NCI-H128 (cell line): ENCODE measurements around the gene PDCD10.
A peak's percentile ranks its signal among the peaks of the same experiment; 100 is the strongest.

Source experiments
- DNase-seq: peaks from one replicate; lab custom pipeline; 2025; ENCODE audit not compliant: unreplicated experiment; lab: John Stamatoyannopoulos, UW

Gene PDCD10

DNA sequence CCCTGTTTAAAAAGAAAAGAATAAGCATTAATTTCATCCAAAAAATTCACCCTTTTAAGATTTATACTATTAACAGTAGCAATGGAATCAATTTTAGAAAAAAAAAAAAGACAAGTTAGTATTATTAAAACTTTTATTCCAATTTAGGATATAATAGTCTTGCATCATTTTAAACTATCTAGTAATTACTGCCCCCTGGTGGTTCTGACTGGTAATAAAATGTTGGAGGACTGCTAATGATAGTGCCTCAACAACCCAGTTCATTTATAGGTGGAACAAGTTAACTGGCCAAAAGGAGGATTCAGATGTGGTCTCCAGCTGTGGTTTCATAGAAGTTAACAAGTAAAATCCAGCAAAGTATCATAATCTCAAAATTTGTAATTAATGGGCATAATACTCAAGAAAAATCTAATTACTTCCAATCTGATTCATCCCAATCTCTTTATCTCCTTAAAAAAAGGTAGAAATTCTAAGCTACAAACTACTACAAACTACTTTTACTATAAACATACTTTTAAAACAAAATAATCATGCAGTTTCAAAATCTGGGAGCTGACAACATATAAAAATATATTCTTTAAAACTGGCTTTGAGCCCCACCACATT is 50.2 kb downstream of the PDCD10 start:
- DNase-seq: peak; percentile 43

DNA sequence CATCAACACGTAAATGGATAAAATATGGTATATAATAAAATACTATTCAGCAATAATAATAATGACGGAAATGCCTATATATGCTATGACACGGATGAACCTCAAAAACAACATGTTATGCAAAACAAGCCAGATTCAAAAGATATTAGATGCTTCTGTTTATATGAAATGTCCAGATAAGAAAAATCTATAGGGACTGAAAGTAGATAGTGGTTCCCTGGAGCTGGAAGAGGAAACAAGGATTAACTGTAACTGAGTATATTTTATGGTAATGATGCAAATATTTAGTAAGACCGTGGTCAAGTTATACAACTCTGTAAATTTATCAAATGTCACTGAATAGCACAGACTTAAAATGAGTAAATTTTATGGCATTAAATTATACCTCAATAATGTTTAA is 55.2 kb downstream of the PDCD10 start:
- no peak for DNase-seq

DNA sequence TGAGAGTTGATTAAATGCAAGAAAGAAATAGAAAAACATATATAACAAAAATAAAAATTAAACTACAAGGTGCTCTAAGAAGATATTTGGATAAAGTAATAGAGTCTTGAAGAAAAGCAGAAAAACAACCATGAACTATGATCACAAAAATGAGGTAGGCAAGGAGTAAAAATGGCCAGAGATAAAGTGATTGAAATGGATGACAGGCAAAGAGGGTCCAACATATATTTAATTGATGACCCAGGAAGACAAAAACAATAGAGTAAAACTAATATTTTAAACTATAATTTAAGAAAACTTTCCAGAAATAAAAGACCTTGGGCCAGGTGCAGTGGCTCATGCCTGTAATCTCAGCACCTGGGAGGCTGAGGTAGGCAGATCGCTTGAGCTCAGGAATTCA is 58.8 kb downstream of the PDCD10 start:
- no peak for DNase-seq

DNA sequence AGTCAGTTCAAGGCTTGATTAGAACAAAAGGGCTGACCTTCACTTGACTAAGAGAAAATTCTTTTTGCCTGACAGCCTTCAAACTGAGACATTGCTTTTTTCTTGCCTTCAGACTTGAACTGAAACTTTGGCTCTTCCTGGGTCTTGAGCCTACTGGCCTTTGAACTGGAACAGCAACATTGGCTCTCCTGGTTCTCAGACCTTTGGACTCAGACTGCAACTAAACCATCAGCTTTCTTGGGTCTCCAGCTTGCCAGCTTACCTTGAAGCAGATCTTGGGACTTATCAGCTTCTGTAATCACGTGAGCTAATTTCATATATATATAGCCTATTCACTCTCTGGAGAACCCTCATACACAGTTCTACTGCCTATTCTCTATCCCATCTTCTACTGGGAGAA is 61.5 kb downstream of the PDCD10 start:
- DNase-seq: no peak

DNA sequence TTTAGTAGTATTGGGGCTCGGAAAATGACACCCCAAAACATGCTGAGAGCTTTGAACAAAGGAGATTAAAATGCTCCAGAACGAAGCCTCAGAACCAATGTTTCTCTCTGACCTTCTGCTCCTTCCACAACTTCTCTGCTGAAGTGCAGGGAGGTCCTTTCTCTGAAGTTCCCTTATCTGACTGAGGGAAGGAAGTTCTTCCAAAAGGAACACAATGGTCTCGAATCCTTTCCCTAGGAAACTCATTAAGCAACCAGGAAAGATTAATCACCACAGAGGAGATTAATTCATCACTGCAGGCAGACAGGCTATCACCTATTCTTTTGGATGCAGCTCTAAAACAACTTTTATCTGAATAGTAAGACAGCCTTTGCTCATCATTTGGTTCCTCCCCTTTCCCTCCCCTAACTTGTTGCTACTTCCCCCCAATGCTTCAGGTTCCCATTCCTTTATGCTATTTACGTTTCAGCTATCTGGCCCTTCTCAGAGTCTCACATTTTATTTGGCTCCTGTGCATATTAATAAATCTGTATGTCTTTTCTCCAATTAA is 62.7 kb downstream of the PDCD10 start:
- DNase-seq: no peak

DNA sequence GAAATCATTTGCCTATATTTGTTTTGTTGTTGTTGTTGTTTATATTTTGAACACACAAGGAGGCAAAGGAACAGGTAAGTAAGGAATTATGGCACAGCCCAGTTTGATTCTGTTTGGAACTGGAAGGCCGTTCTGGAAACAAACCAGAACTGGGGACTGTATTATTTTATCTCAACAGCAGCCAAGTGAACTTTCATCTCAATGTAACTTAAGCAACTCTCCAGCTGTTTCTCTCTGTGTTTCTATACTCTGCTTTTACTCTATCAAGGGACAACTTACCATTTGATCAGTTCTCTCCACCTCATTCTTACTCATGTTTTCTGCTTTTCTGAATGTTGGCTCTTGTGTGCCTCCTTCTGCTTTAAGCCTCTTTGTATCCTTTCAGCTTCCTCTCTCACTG is 65.0 kb downstream of the PDCD10 start:
- no peak for DNase-seq

DNA sequence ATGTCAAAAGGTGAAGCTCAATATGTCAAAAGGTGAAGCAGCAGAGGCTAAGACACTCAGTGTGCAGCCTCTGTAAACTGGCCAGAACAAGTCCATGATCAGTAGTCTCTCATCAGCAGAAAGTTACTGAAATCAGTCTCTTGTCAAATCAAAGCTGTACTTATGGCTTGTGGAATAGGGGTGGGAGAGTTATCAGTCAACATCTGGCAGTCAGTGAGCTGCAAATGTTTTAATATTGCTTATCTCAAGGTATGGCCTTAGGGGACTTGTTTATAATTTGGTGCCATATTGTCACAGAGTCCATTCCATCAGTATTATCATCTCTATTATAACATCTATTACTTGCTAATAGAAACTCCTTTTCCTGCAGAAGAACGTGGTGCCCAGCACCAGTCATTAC is 66.0 kb downstream of the PDCD10 start:
- DNase-seq: no peak

DNA sequence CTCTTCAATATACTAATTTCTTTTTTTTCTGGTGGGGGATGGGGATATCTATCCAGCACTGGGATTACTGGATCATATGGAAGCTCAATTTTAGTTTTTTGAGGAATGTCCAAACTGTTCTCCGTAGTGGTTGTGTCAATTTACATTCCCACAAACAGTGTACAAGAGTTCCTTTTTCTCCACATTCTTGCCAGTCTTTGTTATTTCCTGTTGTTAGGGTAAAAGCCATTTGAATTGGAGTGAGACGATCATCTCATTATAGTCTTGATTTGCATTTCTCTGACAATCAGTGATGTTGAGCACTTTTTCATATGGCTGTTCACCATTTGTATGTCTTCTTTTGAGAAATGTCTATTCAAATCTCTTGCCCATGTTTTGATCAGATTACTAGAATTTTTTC is 68.1 kb downstream of the PDCD10 start:
- no peak for DNase-seq

DNA sequence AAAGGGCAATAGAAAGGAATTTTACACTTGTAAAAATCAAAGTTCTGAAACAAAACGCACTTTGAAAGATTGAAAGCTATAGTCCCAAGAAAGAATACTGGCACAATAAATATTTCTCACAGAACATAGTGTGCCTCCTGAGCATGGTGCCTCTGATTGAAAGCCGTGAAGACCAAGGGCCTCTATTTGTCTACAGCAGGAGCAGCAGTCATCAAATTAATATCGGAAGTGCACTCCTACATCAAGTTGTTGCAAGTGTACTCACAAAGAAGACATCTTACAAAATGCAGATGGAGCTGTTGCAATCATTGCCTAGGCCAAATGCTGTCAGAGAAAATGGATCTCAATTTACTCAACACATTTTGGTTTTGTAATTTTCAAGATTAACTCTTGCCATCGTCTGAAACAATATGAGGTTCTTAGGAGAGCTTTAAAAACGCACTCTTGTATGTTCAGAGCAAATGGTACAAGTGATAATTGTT is 71.7 kb downstream of the PDCD10 start:
- no peak for DNase-seq

DNA sequence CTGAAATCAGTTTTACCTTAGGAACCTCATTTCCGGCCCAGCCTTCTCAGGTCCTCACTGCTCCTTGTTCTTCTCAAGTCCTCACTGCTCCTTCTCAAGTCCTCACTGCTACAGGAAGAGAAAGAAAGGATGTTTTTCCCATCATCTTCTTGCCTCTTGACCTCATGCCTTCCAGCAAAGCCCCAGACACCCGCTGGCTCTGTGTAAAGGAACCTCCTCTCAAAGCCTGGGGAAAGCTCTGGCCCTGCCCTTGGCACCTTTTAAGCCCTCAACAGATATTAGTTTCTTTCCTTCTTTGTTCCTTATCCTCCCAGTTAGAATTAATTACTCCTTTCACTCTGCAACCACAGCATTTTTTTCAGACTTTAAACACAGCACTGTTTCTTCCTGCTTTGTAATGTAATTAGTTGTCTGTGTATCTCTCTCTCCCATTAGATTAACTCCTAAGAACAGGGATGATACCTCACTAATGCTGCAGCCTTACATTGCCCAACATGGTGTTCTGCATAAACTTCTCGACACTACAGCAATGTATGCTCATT is 76.9 kb downstream of the PDCD10 start:
- no peak for DNase-seq

DNA sequence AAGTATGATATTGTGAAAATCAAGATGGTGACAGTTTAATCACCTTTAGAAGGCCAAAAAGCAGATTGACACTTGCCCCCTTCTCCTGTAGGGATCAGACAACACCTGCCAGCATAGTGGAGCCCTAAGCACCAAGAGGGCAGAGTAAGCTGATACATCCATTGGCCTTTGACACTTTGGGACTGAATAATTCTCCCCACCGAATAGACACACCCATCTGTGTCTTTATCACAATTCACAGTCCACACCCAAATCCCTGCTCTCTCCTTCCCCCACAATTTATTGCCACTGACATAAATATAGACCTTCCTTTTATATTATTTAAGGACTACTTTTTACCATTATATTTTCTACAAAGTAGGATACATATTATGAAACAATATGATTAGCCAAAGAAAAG is 77.9 kb downstream of the PDCD10 start:
- no peak for DNase-seq

DNA sequence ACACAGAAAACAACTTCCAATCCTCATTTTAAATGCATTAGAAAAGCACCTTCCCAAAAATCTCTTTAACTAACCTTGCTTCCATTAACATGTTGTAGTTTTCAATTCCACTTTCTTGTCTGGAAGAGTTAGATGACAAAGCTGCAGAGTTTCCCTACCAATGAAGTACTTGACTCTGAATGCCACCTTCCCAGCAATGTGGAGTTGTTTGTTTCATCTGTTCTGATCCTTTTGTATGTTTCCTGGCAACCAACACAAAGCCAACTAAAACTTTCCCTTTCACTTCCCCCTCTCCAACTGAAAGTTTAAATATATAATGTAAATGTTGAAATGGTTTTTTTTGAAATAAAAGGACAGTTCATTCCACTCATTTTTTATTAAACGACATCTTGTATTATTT is 80.9 kb downstream of the PDCD10 start, which contains the start of gene WDR49:
Gene WDR49, minus strand, starts transcription at position 183 of the 400 bp plus-strand sequence. CDS start 517 bp downstream, outside the sequence.
- no peak for DNase-seq

DNA sequence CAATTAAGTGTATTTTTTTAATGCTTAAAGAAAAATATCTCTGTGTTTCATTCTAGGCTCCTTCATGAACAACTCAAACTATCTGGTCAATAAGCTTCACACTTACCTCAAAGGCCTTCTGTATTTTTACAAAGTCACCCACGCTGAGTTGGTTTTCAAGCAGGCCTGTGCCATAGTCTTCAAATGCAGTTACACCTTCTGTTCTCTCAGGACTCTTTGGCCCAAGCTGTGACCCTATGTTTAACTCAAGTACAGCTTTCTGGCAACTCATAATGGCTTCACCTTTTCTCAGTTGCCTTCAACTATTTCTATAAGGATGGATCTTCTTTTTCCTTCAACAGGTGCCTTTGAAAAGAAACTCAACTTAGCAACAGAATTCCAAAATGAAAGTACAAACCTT is 81.5 kb downstream of the PDCD10 start:
- DNase-seq: no peak

DNA sequence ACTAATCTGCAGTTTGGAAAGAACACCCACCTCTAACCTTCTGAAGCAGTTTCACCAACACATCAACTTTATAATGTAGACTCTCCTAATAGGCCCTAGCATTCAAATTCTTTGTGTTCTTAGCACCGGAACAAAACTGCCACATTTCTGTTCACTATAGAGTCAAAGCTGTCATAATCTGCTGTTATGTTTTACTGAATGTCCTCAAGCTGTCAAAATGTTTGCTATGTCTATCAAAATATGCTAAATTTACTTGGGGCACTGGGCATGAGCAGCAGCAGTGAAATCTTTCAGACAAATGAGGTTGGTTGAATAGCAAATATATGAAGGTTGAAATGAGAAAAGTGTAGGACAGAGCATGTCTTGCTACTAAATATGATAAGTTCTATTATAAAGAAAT is 82.9 kb downstream of the PDCD10 start:
- DNase-seq: no peak

DNA sequence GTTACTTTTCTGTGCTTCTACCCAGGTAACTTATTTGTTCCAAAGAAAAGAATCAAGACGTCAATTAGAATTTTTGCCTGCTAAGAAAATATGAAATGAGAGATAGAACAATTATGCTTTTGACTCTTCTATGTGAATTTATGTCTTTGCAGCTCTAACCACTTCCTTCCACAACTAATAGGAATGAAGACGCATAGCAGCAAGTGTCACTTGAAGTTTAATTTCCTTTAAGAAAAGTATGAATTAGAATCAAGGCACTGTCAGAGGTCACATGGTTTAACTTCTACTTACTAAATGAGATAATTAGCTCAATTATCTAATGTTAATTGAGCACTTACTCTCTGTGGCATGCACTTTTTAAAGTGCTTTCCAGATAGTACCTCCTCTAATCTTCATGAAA is 84.2 kb downstream of the PDCD10 start:
- no peak for DNase-seq

DNA sequence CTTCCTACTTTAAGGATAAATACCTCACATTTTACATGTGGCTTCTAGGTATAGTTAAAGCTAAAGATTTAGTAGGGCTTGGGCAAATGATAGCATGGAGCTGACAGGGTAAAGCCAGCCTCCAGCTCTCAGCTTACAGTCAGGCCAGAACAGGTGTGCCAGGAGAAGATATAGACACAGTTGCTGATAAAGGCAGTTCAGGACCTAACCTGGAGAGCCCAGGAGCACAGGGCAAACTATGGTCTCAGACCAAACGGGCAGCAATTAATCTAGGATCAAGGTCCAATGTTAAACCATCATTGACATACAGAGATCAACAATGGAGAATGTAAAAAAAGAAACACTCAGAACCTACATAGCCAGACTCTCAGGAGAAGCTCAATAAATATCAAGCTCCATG is 84.9 kb downstream of the PDCD10 start:
- no peak for DNase-seq

DNA sequence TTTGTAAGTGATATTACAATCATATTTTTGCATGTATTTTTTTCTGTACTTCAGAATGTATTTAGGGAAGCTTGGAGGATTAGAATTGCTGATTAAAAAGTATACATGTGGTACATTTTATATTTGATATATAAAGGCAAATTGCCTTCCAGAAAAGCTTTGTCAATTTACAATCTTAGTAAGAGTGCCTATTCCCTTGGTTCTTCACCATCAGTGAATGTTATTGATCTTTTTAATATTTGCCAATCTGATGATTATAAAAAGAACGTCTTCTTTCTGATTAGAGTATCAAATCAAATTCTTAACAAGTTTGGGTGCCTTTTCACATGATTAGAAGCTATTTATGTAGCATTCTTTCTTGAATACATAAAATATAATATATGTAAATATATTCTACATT is 90.1 kb downstream of the PDCD10 start:
- no peak for DNase-seq
